Suprapubic skin (tissue), 3 donors: ENCODE measurements around the gene STRN.

Experiments used
- CTCF ChIP-seq, 2 donors: fragments of 200-600 bp in 1 of 2; fragments of 450-650 bp in 1 of 2; sonication (generic) in 1 of 2; IDR thresholded peaks; one replicate each; pipeline ENCODE4 v1.5.1; 2016 to 2019; ENCODE audit warnings: antibody characterized with exemption in 2 of 2, mild to moderate bottlenecking in 1 of 2, moderate library complexity in 1 of 2
- EP300 ChIP-seq: sonication (generic); formaldehyde crosslinking; IDR thresholded peaks from one replicate; pipeline ENCODE4 v1.6.1; 2017; ENCODE audit warnings: antibody characterized with exemption
- POLR2A ChIP-seq, 2 donors: fragments of 450-650 bp; IDR thresholded peaks; one replicate each; pipeline ENCODE4 v1.6.1; 2017; ENCODE audit warnings: antibody characterized with exemption in 2 of 2, mild to moderate bottlenecking in 2 of 2, moderate library complexity in 2 of 2

GRCh38 chr2:36960773-36961172, 5.6 kb downstream of the STRN start:
- TF ChIP-seq EP300, result no peak
- TF ChIP-seq CTCF (IDR thresholded peaks at IDR 0.05), result no peak
- TF ChIP-seq POLR2A (IDR thresholded peaks at IDR 0.05), result no peak
